K562 treated with DMSO at 1 percent for 48 hours (cell line): ENCODE measurements around the gene TOGARAM1. TPM values are rescaled to one million over a fixed set of nuclear protein-coding genes. Genes with fewer than 3 reads are reported as not detected.

Experiments used
- total RNA-seq: library from RNA; unstranded; fragments of 300-600 nt; gene quantifications from 2 replicates; pipeline ENCODE4 v1.2.3, GENCODE V29; 2022; ENCODE audit warnings: low replicate concordance; ENCODE audit errors: extremely low read depth

TOGARAM1 gene
- not detected in 2 replicates for total RNA-seq

GRCh38 chr14:44961554-44962333 lies at the start of gene TOGARAM1, which contains the start of gene KLHL28:
Gene TOGARAM1, plus strand, starts transcription at chr14:44962190. Its CDS starts 232 bp downstream, at chr14:44962422.
Gene KLHL28, minus strand, starts transcription at chr14:44961947. Its CDS starts 16,019 bp downstream, at chr14:44945928.

DNA sequence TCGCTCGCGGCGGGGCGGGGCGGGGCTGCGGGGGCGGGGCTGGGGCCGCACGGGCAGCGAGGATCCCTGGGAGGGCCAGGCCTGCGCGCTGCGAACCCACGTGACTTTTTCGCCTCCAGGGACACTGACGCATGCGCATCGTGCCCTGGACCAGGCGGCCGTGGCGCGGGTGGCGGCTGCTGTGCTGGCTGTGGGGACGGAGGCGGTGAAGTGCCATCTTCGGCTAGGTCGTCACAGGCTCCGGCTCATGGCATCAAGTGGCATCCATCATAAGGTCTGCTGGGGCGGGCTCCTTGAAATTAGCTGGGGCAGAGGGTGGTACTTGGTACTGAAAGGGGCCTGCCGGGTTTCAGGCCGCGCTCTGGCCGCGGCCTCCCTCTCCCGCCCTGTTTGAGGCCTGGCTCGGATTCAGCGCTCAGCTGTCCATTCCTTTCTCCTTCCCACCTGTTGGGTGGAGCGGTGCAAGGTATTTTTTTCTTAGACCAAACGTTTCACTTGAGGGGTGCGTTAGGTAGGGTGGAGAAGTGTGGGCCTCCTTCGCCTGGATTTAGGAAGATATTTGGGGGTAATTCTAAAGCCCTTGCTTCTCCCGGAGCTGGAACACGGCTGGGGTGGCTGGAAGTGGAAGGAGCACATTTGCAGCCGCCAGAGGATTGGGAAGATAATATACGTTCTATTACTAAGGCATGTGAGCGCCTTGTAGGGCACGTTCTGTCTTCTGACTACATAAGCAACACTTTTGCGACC lies 122.2 kb downstream of the TOGARAM1 start, which contains the start of gene PRPF39:
Gene PRPF39 (plus strand): TSS at position 141 of the 747 bp plus-strand sequence. CDS start 11,124 bp downstream, outside the sequence.

Other genes starting within 250 kb of the TOGARAM1 start
- gene KLHL28, start 243 bp upstream of the TOGARAM1 start, total RNA-seq, result not detected in 2 replicates
- gene PRPF39, start 121.9 kb downstream of the TOGARAM1 start, total RNA-seq, result not detected in 2 replicates
- gene FKBP3, start 172.3 kb downstream of the TOGARAM1 start, total RNA-seq, result not detected in 2 replicates
- gene FANCM, start 173.7 kb downstream of the TOGARAM1 start, total RNA-seq, result not detected in 2 replicates